NK-92 treated with Interleukin-12 subunit alpha and Interleukin-12 subunit beta, amount 100 ng/mL, for 24 hours (cell line): ENCODE data around the gene ARMC9.

Experiments
- DNase-seq: peaks from one replicate; lab custom pipeline; 2025; lab: John Stamatoyannopoulos, UW

ARMC9 gene

GRCh38 chr2:231204581-231204980 lies 6.2 kb downstream of the ARMC9 start:
- DNase-seq: no peak

DNA sequence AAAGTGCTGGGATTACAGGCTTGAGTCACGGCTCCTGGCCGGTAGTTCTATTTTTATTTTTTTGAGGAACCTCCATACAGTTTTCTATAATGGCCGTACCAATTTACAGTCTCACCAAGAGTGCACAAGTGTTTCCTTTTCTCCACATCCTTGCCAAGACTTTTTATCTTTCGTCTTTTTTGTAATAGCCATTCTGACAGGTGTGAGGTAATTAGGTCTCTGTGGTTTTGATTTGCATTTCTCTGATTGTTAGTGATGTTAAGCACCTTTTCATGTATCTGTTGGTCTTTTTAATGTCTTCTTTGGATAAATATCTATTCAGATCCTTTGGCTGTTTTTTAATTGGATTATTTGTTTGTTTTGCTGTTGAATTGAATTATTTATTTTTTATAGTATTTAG lies 9.3 kb downstream of the ARMC9 start:
- DNase-seq: no peak

DNA sequence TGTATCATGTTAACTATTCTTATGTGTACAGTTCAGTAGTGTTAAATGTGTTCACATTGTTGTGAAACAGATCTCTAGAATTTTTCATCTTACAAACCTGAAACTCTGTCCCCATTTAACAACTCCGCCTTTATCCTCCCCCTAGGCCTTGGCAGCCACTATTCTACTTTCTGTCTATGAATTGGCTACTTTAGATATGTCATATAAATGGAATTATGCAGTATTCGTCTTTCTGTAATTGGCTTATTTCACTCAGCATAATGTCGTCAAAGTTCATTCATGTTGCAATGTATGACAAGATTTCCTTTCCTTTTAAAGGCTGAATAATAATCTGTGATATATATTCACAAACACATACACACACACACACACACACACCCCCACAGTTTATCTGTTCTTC lies 12.4 kb downstream of the ARMC9 start:
- DNase-seq: no peak

GRCh38 chr2:231211486-231211885 lies 13.1 kb downstream of the ARMC9 start:
- no peak for DNase-seq

- no peak for DNase-seq
Measured at GRCh38 chr2:231212329-231212845, 14.0 kb downstream of the ARMC9 start.

- DNase-seq: no peak
Measured at GRCh38 chr2:231213931-231214642, 15.7 kb downstream of the ARMC9 start.

- no peak for DNase-seq
Measured at GRCh38 chr2:231218366-231218765, 19.9 kb downstream of the ARMC9 start.

DNA sequence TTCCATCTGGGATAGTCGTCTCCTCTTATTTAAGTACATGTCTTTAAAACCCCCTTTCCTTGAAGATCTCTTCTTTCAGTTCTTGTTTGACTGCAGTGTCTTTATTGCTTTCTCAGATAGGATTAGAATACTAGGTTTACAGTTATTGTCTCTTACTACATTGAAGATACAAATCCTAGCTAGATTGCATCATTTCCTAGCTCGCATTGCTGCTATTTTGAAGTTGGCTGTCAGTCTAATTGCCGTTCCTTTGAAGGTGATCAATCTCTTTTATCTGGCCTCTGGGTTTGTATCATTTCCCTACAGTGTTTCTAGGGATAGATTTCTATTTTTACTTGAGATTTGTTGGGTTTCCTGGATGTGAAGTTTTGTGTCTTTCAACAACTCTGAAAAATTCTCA lies 20.9 kb downstream of the ARMC9 start:
- no peak for DNase-seq

GRCh38 chr2:231221761-231222160 lies 23.3 kb downstream of the ARMC9 start:
- DNase-seq: no peak

DNA sequence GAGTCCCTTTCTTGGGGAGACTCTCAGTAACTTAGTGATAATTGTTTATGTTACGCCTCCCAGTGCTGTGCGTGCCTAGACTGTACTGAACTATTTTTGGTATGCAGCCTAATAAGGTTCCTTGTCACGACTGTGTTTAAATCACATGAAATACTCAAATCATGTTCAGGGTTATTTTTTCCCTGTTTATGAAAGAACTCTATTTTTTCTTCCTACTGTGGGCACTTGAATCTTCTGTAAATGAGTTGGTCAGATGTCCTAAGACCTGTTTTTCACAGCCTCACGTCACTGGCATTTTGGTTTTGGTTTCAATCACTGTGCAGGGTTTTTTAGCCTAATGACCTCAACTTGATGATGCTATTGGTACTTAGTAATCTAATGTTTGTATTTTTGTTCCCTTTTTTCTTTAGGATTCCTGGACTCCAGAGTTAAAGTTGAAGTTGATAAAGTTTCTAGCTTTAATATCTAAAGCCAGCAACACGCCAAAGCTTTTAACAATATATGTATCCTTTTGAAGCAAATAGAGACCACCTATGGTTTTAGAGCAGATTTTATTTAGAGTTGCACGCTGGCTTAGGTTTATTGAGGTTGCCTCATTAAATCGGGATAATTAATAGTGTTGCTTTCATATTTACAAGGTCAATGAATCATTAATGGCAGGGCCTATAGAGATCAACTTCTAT lies 24.0 kb downstream of the ARMC9 start:
- DNase-seq: no peak

GRCh38 chr2:231223001-231223375 lies 24.6 kb downstream of the ARMC9 start:
- DNase-seq: no peak

DNA sequence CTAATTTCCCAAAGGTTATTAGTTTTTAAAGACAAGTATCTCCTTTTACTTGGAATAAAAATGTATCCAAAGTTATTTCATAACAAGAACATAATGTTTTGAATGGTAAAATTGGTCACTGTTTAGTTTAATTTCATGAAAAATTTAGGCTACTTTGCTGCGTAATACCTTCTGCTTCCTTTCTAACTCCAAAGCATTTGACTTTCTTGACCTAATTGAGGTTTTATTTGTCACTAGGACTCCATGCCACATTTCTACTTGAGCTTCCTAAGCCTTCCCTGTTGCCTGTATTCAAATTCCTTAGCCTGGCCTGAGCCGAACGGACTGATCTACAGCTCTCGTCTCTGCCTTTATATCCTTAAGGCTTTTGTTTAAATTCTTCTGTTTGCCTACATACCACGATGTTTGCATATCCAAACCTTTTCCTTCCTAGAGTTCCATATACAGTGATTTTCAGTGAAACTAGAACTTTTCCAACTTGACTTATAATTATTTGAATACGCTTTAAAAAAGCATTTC lies 25.1 kb downstream of the ARMC9 start:
- DNase-seq: no peak

DNA sequence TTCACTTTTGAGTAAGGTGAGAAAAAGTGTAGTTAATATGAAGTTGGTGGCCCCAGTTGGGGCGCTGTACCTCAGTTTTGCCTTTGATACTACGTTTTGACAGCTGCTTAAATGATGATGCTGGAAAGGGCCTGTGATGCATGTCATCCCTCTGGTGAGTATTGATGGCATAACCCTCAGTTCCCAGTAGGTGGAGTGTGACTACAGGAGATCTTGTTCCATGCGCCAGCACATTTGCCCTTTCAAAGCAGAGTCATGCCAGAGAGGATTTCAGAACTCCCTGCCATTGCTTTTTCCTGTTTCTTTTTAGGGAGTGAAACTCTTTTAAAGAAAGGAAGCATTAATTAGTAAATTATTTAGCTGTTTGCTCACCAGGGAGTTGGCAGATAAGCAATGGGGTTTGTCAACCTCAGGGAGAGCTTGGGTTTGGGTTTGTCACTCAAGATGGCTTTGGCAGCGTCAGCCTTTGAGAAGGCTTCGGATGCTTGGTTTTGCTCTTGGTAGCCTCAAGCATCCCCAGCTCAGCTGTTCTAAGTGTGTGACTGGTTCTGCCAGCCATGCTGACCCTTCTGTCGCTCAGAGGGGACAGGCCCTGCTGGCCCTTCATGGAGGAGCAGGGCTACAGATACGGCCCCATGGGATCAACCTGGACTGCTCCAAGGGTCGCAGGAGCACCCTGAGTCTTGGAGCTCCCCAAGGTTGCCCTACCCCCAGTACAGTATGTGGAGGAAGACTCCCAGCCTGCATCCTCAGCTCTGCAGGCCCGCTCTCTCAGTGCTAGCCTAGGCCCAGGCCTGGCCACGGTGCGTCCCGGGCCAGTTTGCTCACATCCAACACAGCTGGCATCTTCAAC lies 29.1 kb downstream of the ARMC9 start:
- peak; percentile 31 for DNase-seq

DNA sequence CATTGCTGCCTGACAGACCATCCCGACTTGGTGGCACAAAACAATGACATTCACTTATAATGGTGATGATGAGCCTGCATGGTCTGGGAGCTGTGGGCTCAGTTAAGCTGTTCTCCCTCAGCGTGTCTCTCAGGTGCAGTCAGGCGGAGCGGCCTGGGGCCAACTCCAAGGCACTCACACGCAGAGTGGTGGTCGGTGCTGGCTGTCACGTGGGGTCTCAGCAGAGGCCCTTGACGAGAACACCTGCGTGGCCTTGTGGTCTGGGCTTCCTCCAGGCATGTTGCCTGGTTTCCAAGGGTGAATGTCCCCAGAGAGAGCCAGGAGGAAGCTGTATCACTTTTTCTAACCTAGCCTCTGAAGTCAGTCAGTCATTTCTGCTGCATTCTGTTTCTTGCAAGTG lies 29.8 kb downstream of the ARMC9 start:
- no peak for DNase-seq

GRCh38 chr2:231228974-231229529 lies 30.6 kb downstream of the ARMC9 start:
- DNase-seq: no peak

DNA sequence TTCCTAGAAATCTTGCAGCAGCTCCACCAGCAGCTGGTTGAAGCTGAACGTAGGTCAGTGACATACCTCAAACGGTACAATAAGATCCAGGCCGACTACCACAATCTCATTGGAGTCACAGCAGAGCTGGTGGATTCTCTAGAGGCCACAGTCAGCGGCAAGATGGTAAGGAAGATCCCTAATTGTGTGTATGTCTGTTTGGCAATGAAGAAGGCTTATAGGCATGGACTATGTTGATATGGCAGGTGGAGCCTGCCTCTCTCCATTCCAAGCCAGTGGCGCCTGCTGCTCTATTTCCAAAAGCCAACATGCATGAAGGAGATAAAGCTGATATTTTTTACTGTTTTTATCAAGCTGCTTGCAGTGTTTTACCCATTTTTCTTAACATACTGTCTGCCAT lies 36.8 kb downstream of the ARMC9 start:
- DNase-seq: no peak

DNA sequence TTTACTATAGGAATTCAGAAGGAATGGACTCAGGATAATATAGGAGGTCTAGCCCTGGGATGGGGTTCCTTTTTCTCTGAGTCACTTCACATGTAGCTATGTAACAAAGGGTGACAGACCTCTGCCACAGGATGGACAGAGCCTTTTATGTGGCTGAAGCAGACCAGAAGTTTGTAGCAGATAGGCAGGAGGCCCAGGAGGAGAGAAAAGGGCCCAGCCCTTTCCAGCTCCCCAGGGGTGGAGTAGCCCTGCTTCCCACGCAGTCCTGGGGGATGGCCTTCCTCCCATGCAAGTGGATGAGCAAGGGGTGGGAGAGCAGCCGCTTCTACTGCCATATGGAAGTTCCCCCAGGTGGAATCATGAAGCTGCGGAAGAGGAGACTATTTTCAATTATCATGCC lies 40.3 kb downstream of the ARMC9 start:
- no peak for DNase-seq

GRCh38 chr2:231239751-231240150 lies 41.3 kb downstream of the ARMC9 start:
- DNase-seq: no peak

DNA sequence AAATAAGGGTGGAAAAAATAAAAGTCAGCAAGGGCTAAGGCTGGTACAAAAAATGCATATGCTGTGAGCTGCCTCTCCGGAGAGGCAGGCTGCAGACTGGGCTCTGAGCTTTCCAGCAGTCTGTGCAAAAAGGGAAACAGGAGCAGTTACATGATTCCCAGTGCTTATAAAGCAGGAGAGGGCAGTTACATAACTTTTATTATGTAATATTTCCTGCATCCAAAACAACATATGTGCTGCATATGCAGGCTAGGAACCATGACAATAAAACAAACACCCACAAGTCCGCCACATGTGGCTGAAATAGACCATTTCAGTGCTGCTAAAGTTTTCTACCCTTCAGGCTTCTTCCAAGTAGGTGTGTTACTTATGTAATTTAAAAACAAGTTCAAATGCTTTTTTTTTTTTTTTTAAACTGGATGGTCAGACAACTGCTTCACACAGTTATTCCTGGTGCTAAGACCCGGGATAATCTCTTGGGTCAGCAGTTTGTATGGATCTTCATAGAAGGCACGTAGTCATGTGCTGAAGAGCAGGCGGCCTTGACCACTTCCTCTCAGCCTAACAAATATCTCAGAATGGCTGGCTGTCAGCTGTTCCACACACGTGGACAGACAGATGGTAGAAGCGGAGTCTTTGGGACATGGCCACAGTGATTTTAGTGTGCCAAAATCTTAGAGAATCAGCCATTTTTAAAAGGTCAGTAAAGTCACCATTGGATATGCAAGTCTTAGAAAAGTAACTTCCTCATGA lies 43.5 kb downstream of the ARMC9 start:
- DNase-seq: no peak

DNA sequence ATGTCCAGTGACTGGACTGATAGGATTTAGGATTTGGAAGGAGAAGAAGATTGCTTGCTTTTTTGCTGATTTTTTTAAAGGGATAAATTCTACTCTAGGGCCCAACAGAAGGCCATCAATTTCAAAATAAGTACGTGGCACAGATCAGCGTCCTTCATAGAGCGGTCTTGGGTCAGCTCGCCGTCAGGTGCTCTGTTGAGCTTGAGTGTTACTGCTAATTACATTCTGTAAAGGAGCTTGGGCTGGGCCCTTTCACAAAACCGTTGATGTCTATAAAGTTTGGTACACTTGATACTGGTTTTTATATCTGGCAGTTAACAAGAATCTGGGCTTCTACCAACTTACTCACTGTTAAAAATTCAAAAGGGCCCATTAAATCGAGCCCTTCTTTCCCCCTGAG lies 45.4 kb downstream of the ARMC9 start:
- DNase-seq: no peak
